RPMI7951 (cell line): Measurements from ENCODE around the gene KLRC4. TPM values are rescaled to one million over a fixed set of nuclear protein-coding genes. Genes with fewer than 3 reads are reported as not detected.
"Not testable (repeated sequence)": the region's sequence is repeated elsewhere in the genome, so short reads cannot be mapped to it uniquely, and the experiment has no call there.

Experiments
- DNase-seq: peaks from one replicate; pipeline ENCODE4 v3.0.0-alpha.2; 2012; ENCODE audit warnings: low read depth
- total RNA-seq: library from RNA; depleted of rRNA; stranded (reverse); fragments of >200 nt; shearing (Covaris generic); gene quantifications from 2 replicates; pipeline ENCODE4 v1.2.3, GENCODE V29; 2014; rRNA removed

KLRC4 gene, protein sequence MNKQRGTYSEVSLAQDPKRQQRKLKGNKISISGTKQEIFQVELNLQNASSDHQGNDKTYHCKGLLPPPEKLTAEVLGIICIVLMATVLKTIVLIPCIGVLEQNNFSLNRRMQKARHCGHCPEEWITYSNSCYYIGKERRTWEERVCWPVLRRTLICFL
- total RNA-seq = 0.78 TPM in 1 of 2 replicates, not detected in the other

DNA sequence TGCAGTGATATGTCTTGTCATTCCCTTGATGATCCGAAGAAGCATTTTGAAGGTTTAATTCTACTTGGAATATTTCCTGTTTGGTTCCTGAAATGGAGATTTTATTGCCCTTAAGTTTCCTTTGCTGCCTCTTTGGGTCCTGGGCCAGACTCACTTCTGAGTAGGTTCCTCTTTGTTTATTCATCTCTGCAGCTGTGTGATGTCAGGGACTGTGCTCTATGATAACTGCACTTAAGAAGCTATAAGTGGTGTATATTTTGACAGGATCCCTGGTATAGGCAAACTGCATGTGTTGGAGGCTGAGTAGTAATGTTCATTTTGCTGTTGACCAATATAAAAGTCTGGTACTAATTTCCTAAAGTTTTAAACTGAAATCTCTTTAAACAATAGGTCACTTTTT, at the start of gene KLRC4:
Gene KLRC4, minus strand, starts transcription at position 366 of the 400 bp plus-strand sequence. Its CDS starts 182 bp downstream, at position 184.
- peak; percentile 50 for DNase-seq

DNA sequence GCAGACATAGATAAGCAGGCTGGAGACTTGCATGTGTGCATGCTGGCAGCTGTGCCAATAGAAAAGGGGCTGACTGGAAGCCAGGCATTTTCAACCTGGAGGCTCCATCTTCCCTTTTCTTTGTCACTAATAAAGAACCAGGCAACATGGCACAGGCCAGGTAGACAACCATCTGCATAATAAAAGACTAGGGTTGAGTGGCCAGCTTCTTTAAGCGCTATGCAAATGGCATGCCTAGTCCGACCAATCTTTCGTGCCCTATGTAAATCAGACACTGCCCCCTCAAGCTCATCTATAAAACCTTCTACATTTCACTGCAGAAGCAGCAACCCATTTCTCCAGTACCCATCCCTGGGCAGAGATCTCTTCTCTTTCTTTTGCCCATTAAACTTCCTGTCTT, 48.2 kb upstream of the KLRC4 start:
- no peak for DNase-seq

DNA sequence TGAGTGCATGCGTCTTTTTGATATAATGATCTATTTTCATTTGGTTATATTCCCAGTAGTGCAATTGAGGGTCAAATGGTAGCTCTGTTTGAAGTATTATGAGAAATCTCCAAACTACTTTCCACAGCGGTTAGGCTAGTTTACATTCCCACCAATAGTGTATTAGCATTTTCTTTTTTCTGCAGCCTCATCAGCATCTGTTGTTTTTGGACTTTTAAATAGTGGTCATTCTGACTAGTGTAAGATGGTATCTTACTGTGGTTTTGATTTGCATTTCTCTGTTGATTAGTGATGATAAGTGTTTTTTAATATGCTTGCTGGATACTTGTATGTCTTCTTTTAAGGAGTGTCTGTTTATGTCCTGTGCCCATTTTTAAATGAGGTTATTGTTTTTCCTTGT, 47.3 kb upstream of the KLRC4 start:
- no peak for DNase-seq

DNA sequence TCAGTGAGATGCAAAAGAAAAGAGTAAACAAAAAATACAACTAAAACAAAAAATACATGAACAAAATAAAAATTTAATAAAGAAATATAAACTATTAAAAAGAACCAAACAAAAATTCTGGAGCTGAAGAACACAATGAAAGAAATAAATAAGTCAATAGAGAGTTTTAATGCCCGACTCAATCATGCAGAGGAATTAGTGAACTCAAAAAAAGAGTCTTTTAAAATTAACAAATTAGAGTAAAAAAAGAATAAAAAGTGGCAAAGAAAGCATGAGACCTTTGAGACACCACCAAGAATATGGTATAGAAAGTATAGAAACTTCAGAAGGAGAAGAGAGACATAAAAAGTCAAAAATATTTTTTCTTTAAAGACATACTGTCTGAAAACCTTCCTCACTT, 46.2 kb upstream of the KLRC4 start:
- no peak for DNase-seq

DNA sequence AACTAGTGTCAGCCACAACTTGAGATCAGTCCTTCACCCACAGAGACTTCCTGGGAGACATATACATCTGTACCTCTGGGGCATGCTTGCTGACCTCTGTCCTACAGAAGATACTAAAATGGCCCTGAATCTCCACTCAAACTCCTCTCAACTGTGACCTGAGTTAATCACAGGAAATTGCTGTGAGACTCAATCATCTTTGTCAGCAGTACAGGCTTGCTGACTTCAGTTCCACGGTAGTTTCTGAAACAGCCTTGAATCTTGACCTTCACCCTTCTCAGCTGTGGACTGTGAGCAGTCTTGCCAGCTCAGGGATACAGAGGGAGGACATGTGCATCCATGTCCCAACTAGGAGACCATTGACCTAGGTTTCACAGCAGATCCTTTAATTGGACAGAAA, 45.0 kb upstream of the KLRC4 start:
- no peak for DNase-seq

DNA sequence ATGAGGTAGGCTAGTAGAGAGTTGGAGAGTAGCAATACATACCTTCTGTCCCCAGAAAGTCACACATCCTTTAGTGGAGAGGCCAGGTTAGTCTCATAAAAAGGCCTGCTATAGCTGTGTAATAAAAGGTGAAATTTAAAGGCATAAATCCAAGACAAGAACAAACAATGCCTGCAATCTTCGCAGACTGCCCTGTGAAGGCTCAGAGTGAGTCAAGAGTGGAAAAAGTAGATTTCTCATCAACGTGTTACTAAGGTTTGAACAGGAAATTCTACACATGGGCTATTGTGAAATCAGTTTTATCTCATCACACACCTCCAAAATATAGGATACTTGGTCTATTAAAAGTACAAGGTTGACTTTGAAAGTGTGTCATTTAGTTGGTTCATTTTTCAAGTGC, 43.6 kb upstream of the KLRC4 start, which contains the start of gene KLRC1:
Gene KLRC1, minus strand, starts transcription at position 222 of the 400 bp plus-strand sequence. CDS start 2,221 bp downstream, outside the sequence.
- no peak for DNase-seq

DNA sequence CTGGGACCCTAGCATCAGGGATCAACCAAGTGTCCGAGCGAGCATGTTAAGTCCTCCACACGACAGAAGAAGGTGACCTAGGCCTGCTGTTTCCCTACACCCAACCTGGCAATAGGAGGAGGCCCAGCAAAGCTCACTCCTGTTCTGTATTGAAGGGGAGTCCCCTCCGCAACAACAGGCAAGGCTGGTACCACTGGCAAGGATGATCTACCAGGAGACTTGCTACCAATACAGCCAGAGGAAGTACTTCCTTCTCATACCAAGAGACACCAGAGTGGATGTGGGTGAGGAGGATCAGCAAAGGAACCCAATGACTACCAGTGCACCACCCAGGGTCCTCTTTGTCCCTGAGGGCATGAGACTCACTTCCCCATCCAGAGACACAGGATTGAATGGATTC, 38.7 kb upstream of the KLRC4 start:
- no peak for DNase-seq

DNA sequence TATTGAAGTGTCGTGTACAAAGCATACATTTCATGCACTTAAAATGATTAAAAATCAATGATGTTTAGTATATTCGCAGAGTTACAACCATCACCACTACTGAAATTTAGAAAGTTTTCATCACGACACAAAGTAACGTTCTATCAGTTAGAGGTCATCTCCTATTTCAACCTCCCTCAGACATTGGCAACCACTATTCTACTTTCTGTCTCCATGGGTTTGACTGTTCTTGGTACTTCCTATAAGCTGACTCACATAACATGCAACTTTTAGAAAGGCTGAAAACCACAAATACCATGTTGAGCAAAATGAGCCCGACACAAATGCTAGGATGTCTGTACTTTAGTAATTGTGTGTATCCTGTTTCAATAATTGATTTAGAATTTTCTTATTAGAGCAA, 36.5 kb upstream of the KLRC4 start:
- DNase-seq = peak; percentile 60

DNA sequence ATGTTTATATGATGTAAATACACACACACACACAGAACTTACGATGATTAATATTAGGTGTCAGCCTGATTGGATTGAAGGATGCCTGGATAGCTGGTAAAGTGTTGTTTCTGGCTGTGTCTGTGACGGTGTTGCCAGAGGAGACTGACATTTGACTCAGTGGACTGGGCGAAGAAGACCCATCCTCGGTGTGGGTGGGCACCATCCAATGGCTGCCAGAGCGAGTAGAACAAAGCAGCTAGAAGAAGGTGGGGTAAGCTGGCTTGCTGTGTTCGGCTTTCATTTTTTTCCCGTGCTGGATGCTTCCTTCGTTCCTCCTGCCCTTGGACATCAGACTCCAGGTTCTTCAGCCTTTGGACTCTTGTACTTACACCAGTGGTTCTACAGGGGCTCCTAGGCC, 31.6 kb upstream of the KLRC4 start:
- DNase-seq = not testable (repeated sequence)

DNA sequence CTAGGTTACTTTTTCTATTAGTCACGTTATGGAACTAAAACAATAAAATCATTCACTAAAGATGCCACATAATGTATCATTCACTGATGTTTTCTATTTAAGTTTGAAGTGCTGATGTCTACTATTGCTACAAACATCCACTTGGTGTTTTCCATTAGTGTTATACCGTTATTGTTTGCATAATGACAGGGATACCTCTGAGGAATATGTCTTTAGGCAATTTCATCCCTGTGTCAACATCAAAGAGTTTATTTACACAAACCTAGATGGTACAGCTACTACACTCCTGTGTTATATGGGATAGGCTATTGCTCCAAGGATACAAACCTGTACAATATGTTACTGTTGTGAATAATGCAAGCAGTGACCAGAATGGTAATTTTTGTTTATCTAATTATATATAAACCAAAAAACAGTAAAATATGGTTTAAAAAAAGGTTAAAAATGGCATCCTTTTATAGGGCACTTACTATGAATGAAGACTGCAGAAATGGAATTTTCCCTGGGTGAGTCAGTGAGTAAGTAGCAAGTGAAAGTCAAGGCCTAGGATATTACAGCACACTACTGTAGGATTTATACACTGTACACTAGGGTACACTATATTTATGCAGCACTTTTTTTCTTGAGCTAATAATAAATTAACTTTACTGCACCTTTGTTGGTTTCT, 30.2 kb upstream of the KLRC4 start:
- DNase-seq = peak; percentile 12

DNA sequence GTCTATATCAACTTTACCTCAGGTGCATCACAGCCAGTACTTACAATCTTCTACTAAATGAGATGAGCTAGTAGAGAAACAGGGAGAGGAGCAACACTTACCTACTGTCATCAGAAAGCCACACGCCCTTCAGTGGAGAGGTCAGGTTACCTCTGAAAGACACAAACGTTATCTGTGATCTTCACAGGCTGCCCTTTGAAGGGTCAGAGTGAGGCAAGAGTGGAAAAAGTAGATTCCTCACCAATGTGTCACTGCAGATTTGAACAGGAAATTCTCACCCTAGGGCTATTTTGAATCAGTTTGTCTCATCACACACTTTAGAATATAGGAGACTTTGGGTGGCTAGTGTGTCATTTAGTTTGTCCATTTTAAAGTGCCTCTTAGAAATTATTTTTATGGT, 28.0 kb upstream of the KLRC4 start:
- not testable (repeated sequence) for DNase-seq

DNA sequence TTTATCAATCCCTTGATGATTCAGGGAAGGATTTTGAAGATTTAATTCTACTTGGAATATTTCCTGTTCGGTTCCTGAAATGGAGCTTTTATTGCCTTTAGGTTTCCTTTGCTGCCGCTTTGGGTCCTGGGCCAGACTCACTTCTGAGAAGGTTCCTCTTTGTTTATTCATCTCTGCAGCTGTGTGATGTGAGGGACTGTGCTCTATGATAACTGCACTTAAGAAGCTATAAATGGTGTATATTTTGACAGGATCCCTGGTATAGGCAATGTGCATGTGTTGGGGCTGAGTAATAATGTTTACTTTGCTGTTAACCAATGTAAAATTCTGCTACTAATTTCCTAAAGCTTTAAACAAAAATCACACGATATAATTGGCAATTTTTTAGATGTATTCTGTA, 26.3 kb upstream of the KLRC4 start, which contains the start of gene KLRC2:
Gene KLRC2, minus strand, starts transcription at position 195 of the 400 bp plus-strand sequence. Its CDS starts 24 bp downstream, at position 171.
- DNase-seq = peak; percentile 86

DNA sequence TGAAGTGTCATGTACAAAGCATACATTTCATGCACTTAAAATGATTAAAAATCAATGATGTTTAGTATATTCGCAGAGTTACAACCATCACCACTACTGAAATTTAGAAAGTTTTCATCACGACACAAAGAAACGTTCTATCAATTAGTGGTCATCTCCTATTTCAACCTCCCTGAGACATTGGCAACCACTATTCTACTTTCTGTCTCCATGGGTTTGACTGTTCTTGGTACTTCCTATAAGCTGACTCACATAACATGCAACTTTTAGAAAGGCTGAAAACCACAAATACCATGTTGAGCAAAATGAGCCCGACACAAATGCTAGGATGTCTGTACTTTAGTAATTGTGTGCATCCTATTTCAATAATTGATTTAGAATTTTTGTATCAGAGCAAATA, 21.1 kb upstream of the KLRC4 start:
- peak; percentile 72 for DNase-seq

DNA sequence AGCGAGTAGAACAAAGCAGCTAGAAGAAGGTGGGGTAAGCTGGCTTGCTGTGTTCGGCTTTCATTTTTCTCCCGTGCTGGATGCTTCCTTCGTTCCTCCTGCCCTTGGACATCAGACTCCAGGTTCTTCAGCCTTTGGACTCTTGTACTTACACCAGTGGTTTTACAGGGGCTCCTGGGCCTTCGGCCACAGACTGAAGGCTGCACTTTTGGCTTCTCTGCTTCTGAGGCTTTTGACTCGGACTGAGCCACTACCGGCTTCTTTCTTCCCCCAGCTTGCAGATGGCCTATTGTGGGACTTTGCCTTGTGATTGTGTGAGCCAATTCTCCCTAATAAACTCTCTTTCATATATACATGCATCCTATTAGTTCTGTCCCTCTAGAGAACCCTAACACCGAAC, 16.4 kb upstream of the KLRC4 start:
- DNase-seq = not testable (repeated sequence)

DNA sequence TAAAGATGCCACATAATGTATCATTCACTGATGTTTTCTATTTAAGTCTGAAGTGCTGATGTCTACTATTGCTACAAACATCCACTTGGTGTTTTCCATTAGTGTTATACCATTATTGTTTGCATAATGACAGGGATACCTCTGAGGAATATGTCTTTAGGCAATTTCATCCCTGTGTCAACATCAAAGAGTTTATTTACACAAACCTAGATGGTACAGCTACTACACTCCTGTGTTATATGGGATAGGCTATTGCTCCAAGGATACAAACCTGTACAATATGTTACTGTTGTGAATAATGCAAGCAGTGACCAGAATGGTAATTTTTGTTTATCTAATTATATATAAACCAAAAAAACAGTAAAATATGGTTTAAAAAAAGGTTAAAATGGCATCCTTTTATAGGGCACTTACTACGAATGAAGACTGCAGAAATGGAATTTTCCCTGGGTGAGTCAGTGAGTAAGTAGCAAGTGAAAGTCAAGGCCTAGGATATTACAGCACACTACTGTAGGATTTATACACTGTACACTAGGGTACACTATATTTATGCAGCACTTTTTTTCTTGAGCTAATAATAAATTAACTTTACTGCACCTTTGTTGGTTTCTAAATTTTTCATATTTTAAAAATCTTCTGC, 14.8 kb upstream of the KLRC4 start:
- not testable (repeated sequence) for DNase-seq

DNA sequence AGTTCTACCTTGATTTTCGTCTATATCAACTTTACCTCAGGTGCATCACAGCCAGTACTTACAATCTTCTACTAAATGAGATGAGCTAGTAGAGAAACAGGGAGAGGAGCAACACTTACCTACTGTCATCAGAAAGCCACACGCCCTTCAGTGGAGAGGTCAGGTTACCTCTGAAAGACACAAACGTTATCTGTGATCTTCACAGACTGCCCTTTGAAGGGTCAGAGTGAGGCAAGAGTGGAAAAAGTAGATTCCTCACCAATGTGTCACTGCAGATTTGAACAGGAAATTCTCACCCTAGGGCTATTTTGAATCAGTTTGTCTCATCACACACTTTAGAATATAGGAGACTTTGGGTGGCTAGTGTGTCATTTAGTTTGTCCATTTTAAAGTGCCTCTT, 12.6 kb upstream of the KLRC4 start:
- DNase-seq = not testable (repeated sequence)

DNA sequence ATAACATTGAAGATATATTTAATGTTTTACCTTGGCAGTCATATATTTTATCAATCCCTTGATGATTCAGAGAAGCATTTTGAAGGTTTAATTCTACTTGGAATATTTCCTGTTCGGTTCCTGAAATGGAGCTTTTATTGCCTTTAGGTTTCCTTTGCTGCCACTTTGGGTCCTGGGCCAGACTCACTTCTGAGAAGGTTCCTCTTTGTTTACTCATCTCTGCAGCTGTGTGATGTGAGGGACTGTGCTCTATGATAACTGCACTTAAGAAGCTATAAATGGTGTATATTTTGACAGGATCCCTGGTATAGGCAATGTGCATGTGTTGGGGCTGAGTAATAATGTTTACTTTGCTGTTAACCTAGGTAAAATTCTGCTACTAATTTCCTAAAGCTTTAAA, 10.8 kb upstream of the KLRC4 start, which contains the start of gene KLRC3:
Gene KLRC3, minus strand, starts transcription at position 262 of the 400 bp plus-strand sequence. Its CDS starts 45 bp downstream, at position 217.
- peak; percentile 60 for DNase-seq

DNA sequence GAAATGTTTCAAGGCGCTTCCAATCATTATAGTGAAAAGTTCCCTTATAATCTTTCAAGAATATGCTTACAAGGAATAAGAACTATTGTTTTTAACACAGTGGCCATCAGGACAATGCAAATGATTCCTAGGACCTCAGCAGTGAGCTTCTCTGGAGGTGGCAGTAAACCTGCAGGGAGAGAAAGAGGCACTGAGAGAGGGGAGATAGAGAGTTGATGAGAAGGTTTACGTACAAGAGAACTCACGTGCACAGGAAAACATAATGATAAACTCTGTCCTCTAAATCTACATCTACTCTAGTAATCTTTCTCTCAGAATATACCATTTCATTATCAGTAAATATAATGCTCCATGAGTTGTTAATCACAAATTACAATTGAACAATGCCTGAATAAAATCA, 715 bp downstream of the KLRC4 start:
- no peak for DNase-seq

DNA sequence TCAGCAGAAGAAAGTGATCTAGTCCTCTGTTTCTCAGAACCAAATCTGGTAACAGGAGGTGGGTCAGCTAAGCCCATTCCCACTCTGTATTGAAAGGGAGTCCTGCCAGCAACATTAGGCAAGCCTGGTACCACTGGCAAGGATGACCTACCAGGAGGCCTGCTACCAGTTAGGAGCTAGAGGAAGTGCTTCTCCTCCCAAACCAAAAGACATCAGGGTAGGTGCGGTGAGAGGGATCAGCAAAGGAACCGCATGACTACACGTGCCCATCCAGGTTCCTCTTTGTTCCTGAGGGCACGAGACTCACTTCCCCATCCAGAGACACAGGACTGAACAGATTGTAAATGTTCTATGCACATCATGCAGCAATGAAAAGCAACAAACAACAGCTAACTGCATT, 2.8 kb downstream of the KLRC4 start:
- DNase-seq = no peak

DNA sequence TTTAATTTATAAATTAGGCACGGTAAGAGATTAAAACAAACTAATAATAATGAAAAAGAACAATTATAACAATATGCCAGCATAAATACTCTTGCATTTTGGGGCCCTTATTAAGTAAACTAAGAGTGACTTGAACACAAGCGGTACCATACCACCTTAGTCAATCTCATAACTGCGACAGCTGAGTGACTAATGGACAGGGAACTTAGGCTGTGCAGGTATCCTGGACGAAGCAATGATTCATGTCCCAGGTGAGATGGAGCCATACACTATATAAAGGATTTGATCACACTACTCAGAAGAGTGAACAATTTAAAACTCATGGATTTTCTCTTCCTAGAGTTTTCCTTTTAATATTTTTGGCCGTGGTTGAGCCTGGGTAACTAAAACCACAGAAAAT, 4.3 kb downstream of the KLRC4 start:
- DNase-seq = no peak

DNA sequence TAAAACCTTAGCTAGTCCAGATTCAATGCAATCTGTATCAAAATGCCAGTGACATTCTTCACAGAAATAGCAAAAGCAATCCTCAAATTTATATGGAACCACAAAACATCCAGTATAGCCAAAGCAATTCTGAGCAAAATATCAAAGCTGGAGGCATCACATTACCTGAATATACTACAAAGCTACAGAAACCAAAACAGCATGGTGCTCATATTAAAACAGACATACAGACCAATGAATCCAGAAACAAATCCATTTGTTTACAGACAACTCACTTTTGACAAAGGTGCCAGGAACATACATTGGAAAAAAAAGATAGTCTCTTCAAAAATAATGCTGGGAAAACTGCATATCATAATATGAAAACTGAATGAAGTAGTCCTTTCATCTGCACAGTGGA, 4.8 kb downstream of the KLRC4 start:
- DNase-seq = no peak

DNA sequence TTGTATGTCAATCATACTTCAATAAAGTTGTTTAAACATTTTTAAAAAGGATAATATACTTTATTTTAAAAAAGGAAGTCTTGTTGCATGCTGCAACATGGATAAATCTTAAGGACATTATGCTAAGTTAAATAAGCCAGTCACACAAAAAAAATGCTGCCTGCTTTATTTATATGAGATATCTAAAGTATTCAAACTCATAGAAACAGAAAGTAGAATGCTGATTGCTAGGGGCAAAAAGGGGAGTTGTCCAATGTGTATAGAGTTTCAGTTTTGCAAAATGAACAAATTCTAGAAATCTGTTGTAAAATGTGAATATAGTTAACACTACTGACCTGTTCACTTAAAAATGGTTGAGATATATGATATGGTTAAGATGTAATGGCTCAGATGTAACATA, 8.7 kb downstream of the KLRC4 start:
- no peak for DNase-seq

DNA sequence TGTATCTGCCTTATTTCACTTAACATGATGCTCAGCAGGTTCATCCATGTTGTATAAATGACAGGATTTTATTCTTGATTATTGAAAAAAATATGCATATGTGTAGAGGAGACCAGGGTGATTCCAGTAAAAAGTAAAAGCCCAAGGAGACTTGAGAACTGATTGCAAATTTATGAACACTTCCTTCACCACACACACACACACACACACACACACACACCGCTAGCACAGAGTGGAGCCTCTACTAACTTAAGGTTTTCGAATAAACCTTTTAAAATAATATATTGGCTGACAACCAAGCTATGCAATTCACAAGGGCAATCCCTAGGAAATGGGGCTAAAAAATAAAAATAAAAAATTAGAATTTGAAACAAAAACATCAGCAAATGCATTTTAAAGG, 11.4 kb downstream of the KLRC4 start:
- DNase-seq = no peak
